ENCODE data around the gene TMEM101.
"Not testable (repeated sequence)": the region's sequence is repeated elsewhere in the genome, so short reads cannot be mapped to it uniquely, and the experiment has no call there.

TMEM101 gene

DNA sequence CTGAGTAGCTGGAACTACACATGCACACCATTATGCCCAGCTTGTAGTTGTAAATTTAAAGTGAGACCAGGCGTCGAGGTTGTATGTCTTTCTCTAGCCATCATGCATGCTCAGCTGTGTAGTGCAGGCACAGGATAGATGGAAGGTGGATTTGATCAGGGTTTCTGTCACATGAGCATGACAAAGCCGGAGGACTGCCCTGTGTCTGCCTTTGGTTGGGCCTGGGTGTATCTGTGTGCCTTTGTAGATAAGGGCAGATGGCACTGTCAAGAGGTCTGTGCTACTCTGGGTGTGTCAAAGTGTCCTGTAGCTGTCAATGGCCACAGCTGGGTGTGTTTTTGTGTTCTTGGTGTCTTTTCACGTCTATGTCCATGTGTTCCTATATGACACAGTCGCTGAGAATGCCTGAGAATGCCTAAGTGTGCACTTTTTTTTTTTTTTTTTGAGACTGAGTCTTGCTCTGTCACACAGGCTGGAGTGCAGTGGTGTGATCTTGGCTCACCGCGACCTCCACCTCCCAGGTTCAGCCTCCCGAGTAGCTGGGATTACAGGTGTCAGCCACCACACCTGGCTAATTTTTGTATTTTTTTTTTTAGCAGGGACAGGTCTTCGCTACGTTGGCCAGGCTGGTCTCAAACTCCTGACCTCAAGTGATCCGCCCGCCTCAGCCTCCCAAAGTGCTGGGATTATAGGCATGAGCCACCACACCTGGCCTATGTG, 14.5 kb downstream of the TMEM101 start:
- DNase-seq = no peak

DNA sequence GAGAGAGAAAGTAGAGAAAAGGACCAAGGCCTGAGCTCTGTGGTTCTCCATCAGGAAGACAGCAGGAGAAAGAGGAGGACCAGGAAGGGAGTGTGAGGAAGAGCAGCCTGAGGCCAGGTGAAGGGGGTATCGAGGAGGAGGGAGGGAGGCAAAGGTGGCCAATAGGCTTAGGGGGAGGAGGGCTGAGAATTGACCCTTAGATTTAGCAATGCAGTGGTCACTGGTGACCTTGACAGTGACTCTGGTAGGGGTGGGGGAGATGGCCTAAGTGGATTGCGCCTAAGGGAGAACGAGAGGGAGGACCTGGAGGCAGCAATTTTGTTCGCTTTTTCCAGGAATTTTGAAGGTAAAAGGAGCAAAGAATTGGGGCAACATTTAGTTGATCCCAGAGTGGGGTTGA, 15.7 kb downstream of the TMEM101 start:
- DNase-seq = no peak

DNA sequence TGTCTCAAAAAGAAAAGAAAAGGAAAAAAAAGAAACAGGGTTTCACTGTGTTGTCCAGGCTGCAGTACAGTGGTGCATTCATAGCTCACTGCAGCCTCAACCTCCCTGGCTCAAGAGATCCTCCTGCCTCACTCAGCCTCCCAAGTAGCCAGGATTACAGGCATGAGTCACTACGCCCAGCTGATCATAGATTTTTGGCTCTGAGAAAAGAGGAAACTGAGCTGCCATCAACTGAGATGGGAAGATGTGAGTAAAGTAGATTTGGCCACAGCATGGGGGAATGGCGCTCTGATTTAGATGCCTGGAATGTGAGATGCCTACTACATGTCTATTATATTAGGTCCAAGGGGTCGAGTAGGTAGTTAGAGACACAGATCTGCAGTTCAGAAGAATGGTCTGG, 16.2 kb downstream of the TMEM101 start:
- DNase-seq = no peak

DNA sequence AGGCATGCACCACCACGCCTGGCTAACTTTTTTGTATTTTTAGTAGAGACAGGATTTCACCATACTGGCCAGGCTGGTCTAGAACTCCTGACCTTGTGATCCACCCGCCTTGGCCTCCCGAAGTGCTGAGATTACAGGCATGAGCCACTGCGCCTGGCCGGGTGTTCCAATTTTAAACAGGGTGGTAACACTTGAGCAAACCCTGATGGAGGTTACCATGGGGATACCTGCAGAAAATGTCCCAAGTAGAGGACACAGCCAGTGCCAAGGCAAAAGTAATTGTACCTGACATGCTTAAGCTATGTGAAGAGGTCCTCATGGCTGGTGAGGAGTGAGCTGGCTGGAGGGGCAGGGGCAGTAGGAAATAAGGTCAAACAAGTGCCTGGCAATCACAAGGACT, 17.6 kb downstream of the TMEM101 start:
- DNase-seq = not testable (repeated sequence)

DNA sequence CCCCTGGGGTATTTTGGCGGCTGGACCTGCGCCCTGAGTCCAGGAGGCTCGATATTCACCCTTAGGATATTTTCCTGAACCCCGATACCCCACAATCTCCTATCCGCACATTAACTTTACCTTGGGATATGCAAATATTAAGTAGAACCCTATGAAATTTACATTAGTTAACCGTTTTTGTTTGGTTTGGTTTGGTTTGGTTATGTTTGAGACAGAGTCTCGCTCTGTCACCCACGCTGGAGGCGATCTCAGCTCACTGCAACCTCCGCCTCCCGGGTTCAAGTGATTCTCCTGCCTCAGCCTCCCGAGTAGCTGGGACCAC, 19.7 kb downstream of the TMEM101 start:
- no peak for DNase-seq

DNA sequence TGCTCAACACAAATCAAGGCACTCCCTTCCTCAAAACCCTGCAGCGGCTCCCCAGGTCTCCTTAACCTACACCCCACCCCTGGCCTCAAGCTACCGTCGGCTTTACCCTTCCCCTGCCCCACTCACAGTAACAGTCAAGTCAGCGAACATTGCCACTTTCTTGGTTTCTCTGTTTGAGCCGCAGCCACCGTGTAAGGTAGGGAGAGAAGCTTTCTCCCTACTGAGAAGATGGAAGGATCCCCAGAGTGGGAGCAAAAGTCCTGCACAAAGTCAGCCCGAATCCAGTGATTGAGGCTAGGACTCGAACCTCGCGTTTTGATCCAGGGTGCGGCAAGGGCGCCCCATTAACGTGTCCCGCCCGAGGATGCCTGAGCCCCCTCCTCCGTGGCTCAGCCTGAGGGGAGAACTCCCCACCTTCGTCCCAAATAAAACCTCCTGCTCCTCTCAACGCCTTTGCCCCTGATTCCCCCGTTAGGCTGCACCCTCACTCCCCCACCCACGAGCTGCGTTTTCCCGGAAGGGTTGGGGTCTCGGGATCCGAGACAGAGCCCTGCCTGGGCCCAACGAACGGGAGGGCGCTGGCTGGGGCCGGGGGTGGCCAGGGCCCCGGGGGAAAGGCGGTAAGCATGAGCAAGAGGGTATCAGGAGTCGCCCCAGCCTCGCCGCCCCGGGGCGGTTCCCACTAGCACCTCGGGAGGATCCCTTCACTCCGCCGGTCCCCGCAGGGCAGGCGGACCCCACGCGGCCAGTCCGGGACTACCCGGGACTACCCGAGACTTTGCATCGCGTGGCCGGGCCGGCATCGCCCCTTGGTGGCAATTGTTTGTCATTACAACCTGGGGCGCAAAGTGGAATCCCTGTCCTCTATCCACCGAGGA, 20.3 kb downstream of the TMEM101 start:
- peak; percentile 69 for DNase-seq

DNA sequence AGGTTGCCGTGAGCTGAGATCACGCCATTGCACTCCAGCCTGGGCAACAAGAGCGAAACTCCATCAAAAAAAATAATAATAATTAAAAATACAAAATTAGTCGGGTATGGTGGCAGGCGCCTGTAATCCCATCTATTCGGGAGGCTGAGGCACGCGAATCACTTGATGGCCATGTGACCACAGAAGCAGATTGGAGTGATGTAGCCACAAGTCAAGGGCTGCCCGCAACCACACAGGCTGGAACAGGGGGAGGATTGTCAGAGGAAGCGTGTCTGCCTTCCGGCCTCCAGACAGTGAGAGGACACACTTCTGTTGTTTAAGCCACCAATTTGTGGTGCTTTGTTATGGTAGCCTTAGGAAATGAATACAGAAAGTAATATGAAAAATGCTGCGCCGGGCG, 22.1 kb downstream of the TMEM101 start:
- no peak for DNase-seq

DNA sequence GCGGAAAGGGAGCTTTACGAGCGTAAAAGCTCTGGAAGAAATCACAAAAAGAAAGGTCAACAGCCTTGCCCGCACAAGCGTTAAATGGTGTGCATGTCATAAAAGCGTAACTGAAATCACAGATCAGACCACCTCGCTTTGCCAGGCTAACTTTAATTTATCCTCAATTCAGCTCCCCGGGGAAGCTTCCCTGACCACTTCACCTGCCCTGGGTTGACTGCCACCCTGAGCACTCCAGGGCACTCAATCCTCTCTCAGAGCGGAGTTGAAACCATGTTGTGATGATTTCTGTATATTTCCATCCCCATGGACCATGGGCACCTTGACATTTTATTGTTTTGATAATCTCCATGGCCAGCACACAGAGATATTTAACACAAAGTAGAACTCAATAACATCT, 26.5 kb downstream of the TMEM101 start:
- no peak for DNase-seq

DNA sequence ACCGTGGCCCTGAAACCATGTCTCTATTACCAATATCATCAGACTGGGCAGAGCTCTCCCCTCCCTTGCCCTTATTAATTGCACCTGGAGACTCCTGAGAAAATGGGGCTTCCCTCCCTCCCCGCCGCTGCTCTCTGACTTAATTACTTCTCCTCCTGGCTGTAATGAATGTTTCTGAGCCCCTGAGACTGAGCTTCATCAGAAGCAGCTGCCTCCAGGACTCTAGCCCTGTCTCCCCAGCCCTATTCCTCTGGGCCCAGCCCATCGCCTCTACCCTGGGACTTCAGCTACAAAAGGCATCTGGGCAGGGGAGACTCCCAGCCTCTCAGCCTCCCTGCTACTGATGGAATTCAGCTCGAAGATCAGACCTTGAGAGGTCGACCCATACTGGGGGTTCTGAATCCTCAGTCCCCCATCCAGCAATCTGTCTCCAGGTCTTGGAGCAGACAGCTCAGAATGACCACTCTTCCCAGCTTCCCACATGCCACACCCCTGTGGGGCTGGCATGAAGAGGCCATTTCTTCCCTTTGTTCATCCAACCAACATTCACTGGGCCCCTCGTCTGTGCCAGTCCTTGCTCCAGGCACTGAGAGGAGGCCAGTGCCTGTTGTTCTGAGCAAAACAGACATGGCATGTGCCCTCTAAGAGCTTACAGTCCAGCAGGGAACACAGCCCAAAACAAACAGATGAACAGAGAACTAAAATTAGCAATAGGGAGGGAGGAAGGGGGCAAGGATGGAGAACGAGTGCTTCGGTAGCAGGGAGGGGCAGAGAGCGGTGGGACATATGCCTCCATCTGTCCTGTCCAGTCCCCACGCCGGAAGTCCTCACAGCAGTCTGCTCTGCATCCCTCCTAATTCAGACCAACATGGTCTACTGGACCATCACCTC, 27.4 kb downstream of the TMEM101 start:
- DNase-seq = no peak

DNA sequence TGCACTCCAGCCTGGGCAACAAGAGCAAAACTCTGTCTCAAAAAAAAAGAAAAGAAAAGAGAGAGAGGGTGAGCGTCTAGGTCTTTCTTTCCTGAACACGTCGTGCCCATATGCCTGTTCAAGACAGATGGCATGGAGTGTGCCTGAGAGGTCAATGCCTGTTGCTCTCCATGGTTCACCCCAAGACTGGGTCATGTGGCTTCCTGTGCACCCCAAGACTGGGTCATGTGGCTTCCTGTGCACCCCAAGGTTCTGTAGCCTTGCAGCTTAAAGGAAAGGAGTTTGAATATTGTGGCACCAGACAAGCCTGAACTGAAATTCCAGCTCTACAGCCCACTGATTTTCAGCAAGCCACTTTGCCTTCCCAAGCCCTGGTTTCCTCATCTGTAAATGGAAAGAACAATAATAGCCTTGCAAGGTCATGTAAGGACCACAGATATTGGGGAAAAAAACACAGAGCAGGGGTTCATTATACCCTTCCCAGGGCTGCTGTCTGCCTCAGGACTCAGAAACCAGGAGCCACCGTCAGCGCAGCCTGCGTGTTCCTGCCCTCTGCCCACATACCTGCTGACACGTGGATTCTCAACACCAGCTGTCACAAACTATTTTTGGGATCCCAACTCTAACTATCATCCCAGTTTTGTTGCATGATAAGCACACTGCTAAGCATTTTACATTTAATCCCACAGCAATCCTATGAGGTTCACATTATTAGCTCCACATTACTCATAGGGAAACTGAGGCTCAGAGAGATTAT, 28.4 kb downstream of the TMEM101 start:
- DNase-seq = no peak

DNA sequence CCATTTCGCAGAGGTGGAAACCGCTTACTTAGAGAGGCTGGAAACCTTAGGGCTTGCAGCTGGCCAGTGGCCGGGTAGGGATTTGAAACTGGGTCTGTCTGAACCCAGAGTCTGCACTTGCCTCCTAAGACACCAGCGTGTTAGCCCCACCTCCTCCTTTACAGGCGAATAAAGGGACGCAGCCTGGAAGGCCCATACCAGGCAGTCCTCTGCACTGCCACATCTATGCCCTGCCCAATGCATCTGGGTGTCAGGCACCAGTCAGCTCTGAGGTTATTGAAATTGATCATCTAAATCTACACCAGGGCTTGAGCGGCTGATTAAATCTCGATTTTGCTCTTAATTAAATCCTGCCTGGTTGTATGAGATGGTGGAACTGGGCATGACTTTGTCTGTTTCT, 30.2 kb downstream of the TMEM101 start:
- DNase-seq = no peak

DNA sequence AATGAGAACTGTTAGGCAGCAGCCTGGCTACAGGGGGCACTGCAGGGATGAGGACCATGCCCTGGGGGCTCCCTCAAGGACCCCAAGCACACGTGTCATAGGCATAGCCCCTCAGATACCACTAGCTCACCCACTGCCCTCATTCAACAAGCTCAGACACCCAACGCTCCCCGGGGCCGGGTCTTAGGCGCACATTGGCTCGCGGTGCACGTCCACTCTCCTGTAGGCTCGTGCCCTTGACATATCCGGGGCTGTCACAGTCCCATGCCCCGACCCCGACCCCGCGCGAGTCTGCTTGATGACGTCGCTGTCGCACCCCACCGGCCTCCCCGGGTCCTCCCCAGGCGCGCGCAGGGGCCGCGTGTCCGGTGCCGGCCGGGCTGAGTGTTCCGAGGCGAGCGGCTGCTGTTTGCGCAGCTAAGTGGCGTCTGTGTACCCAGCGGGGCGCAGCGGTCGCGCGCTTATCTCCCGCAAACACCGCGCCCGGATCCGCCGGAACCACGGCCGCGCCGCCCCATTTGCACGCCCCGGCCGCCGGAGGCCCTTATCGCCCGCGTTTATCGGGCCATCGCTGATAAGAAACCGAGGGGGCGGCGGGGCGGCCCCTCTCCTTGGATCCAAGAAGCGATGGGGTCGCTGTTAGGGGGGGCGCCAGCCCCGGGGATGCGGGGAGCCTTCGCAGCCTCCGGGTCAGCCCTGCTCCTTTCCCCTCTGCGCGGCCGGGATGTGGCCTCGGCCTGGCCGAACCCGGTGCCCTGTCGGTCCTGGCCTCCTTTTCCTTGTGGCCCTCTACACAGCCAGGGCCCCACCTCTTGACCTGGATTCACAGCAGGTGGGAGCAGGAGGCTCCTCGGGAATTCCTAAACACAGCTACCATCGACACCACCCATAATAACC, 31.0 kb downstream of the TMEM101 start:
- no peak for DNase-seq

DNA sequence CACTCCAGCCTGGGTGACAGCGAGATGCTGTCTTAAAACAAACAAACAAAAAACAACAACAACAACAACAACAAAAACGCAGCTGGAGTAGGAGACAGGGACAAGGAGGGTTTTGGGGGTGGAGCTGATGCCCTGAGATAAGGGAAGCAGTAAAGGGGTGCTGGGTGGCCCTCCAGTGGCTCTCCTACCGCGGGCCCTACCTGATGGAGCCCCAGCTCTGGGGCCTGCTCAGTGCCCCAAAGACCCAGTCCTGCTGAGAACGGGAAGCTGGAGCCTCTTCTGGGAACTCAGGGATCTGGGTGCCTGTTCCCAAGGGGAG, 31.6 kb downstream of the TMEM101 start:
- DNase-seq = no peak

DNA sequence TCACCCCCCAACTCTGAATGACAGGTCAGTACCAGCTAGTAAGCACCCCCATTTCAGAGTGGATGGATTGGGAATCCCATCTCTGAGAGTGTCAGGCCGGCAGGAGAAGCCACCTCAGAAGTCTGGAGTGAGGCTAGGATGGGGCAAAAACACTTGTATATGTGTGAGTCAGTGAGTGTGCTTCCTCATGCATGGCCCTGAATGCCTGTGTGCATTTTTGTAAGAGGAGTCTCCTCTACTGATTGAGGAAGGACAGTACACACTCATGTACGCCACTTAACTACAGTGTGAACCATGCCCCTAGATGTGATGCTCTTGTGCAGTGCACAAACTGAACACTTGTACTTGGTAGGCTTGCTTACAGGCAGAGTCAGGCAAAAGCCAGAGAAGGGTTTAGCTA, 32.6 kb downstream of the TMEM101 start:
- no peak for DNase-seq

DNA sequence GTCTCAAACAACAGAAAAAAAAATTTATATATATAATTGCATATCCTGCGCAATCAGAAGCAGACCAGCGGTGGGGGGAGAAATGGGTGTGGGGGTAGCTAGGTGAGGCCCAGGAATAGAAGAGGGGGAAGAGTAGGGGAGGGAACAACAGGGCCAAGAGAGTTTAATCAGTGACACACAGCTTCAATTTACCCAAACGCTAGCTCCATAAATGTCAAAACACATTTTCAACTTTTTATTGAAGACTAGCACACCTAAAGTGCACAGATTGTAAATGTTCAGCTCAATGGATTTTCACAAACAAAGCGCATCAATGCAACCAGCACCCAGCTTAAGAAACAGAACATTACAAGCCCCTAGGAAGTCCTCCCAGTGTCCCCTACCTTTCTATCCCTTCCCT, 35.1 kb downstream of the TMEM101 start:
- DNase-seq = no peak

DNA sequence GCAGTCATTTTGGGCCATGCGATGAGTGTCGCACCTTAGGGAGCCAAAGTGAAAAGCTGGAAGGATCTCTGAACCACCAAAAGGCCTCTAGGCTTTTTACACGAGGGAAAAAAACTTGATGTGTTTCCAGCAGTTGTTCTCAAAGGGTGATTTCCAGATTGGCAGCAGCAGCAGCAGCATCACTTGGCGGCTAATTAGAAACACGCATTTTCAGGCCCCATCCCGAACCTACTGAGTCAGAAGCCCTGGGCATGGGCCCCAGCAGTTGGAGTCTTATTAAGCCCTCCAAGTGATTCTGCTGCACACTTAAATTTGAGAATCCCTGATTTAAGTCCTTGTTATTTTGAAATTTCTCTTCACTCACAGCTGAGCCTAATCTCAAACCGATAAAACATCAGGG, 35.8 kb downstream of the TMEM101 start:
- DNase-seq = no peak

DNA sequence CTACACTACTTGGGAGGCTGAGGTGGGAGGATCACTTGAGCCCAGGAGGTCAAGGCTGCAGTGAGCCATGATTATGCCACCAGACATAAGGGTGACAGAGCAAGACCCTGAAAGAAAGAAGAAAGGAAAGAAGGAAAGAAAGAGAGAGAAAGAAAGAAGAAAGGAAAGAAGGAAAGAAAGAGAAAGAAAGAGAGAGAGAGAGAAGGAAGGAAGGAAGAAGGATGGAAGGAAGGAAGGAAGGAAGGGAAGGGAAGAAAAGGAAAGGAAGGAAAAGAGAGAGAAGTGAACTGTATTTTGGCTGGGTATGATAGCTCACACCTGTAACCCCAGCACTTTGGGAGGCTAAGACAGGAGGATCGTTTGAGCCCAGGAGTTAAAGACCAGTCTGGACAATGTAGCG, 36.7 kb downstream of the TMEM101 start:
- DNase-seq = no peak

DNA sequence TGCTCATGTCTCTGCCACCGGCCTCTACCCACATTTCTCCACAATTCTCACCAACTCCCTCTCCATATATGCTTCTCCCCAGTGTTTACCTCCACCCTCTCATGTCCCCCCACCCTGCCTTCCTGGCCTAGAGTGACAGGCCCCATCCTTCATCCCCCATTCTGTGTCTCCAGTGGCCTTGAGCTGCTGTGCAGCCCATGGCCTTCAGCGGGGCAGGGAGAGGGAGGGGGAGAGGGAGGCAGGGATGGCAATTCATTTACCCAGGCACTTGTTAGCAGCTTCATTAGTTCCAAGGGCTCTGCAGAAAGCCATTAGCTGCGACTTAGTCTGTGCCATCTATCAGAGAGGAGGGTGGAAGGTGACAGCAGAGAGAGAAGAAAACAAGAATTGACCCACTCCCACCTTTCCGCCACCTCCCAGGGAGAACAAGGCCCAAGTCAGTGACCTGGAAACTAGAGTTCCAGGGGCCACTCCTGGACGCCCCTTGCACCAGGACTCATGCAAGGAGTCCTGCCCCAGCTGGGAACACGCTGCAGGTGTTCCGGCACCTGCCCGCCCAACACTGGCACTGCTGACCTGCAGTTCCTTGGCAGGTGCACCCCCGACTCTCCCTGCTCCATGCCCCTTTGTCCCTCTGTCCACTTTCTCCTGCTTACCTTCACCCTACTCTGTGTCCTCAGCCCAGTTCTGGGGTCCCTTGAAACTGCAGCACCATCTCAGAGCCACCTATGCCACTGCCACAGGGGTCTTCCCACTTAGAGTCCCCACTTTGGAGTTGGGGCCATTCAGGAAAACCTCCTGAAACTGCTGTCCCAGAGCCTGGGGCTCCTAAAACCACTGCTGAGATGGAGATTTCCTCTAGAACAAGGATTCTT, 37.6 kb downstream of the TMEM101 start:
- DNase-seq = no peak

DNA sequence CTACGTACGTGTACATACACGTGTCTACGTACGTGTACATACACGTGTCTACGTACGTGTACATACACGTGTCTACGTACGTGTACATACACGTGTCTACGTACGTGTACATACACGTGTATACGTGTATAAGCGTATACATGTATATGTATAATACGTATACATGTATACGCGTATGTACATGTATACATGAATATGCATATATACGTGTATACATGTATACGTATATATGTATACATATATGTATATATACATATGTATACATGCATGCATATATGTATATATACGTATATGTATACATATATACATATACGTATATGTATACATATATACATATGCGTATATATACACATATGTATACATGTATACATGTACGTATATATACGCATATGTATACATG, 38.9 kb downstream of the TMEM101 start:
- no peak for DNase-seq

DNA sequence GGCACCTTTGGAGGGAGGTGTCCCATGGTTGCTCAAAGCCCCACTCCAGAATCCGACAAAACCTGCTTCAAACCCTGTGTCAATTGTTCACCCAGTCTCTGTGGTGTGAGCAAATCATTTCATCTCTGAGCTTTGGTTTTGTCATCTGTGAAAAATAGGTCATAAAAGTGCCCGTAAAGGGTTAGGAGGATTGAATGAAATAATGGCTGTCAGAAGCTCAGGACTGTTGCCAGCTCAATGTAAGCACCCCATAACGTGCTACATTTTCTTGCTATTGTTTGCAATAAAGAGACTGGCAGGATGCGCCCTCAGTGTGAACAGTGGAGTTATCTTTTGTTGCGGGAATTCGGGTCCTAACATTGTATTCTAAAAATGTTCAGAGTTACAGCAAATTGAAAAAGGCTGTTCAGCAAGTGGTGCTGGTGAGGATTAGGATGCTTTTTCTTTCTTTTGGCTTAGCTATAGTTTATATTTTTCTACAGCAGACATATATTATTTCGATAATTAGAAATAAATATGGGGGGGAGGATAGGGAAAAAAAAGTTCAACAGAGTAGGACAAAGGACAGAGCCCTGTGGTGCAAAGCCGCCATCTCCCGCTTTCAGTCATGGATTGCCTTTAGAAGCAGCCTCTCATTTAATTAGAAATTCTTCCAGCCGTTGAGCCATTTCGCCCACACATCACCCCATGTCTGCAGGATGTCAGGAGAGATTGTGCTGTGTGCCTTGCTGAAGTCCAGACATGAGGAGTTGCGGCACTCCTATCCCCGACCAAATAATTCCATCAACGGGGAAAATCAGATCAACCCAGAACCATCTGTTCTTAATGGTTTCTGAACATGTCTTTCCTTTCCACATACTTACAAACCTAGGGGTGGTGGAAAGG, 40.1 kb downstream of the TMEM101 start:
- no peak for DNase-seq
